ENCODE results near the gene JMJD6. TPM values are rescaled to one million over a fixed set of nuclear protein-coding genes. Genes with fewer than 3 reads are reported as not detected.
"Not testable (repeated sequence)": the region's sequence is repeated elsewhere in the genome, so short reads cannot be mapped to it uniquely, and the experiment has no call there.

The JMJD6 gene
- total RNA-seq = 10 to 100 TPM; 74.3 to 97.1 TPM

DNA sequence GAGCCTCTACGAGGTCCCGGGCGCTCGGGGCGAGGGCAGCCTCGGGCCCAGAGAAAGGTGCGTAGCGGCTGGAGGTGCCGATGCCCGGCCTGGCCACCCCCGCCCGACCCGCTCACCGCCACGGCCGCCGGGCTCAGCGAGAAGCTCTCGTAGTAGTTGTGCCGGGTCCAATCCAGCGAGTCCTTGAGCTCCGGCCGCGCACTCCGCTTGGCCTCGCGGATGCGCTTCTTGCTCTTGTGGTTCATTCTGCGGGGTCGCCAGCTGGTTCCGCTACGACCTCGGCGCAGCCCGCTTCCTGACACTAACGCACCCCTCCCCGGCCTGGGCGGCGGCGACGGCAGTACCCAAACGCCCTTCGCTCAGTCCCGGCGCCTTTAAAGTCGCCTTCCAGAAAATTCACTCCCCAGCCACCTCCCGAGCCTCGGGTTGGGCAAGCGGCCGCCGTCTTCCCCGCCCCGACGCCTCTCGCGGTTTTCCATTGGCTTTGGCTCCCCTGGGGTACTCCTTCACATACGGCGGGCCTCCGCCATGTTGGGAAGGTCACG lies at the start of gene JMJD6:
Gene JMJD6, minus strand, starts transcription at position 376 of the 545 bp plus-strand sequence. Its CDS starts 131 bp downstream, at position 245.
- H3K27me3 Mint-ChIP-seq = no peaks in the 10 kb centered on the region
- ATAC-seq = peak; percentile 89 to 92
- H3K9me3 Mint-ChIP-seq = no peaks in the 10 kb centered on the region
- DNase-seq (ENCODE audit: low spot score) = peak; percentile 97
- H3K4me3 Mint-ChIP-seq = peak within 1 kb of the TSS; percentile 96
- peaks cover 17% of the 10 kb centered on the region for H3K36me3 Mint-ChIP-seq
- H3K4me1 Mint-ChIP-seq (ENCODE audit: low read depth in 2 of 2) = peaks cover 27 to 33% of the 10 kb centered on the region in 2 donors
- peak within 1 kb of the TSS; percentile 89 to 91 for H3K27ac Mint-ChIP-seq

DNA sequence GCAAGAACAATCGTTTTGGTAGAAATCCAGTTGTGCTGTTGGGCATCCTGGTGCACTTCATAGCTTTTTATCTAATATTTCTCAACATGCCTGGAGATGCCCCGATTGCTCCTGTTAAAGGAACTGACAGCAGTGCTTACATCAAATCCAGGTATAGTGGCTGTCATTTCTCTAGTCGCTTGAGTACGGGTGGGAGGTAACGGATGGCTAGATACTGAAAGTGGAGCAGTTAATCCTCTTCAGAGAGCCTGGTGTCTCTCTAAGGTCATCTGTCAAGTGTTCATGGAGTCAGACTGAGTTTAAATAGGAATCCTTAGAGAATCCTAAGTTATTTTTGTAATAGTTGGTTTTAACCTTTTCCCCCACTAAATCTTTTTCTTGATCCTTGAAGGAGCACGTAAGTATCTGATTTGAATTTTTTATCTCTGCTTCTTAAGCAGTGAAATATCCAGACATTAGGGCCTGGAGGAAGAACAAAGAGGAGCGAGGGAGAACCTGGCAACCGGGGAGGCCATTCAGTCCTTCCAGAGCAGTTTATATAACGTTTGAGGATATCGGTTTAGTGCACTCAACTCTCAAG lies 48.7 kb upstream of the JMJD6 start:
- Mint-ChIP-seq H3K9me3 (no peaks in the 10 kb centered on the region), H3K4me1 (ENCODE audit: low read depth in 2 of 2) (peaks cover 12 to 16% of the 10 kb centered on the region in 2 donors), H3K27me3 (no peaks in the 10 kb centered on the region), H3K4me3 (no peak overlapping the region), H3K27ac (no peak overlapping the region), H3K36me3 (peaks cover 20% of the 10 kb centered on the region)
- ATAC-seq (no peak), DNase-seq (ENCODE audit: low spot score) (no peak)

DNA sequence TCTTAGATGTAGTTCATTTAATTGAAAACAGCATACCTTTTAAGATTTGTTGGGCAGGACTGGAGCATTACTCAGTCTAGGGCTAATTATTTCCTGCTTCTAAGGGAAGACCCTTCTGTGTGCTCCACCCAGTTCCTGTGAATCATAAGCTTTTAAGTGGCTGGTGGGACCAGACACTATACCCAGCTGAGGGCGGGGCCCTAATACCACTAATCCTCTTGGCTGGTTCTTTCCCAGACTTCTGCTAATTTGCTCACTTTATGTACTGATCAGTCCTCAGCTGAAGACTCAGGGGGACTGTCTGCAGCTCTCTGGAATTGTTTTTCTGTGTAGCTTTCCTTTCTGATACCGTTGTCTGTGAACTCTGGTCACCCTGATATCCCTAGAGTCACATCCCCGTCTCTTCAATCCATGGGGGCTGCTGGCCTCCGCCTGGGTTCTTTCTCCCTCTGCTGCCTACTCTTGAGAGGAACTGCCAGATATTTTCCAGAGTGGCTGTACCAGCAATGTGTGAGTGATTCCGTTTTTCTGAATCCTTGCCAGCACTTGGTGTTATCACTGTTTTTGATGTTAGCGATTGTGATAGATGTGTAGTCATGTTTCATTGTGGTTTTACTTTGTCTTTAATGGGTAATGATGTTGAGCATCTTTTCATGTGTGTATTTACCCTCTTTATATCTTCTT lies 46.6 kb upstream of the JMJD6 start:
- Mint-ChIP-seq H3K4me3 (peak overlapping the region; percentile 89), H3K9me3 (no peaks in the 10 kb centered on the region), H3K36me3 (peaks cover 24% of the 10 kb centered on the region), H3K27me3 (no peaks in the 10 kb centered on the region), H3K27ac (peak overlapping the region; percentile 57 to 83), H3K4me1 (ENCODE audit: low read depth in 2 of 2) (peaks cover 12 to 16% of the 10 kb centered on the region in 2 donors)
- DNase-seq (ENCODE audit: low spot score) (no peak), ATAC-seq (peak; percentile 77 to 99)

DNA sequence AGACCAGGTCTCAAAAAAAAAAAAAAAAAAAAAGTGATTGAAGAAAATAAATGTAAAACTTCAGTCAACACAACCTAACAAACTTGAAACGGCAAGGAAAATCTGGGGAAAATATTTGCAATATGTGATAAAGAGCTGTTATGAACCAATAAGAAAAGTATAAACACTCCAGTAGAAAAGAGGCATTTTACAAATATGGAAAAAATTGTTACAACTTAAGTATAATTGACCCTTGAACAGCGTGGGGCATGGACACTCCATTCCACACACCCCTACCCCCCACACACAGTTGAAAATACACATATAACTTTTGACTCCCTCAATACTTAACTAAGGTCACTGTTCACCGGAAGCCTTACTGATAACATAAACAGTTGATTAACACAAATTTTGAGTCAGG lies 32.2 kb upstream of the JMJD6 start:
- no peak for DNase-seq (ENCODE audit: low spot score)
- H3K4me3 Mint-ChIP-seq = no peak overlapping the region
- H3K27ac Mint-ChIP-seq = no peak overlapping the region
- H3K9me3 Mint-ChIP-seq = no peaks in the 10 kb centered on the region
- H3K4me1 Mint-ChIP-seq (ENCODE audit: low read depth in 2 of 2) = peaks cover 3 to 4% of the 10 kb centered on the region in 2 donors
- H3K27me3 Mint-ChIP-seq = no peaks in the 10 kb centered on the region
- no peak for ATAC-seq
- H3K36me3 Mint-ChIP-seq = peaks cover 6% of the 10 kb centered on the region

DNA sequence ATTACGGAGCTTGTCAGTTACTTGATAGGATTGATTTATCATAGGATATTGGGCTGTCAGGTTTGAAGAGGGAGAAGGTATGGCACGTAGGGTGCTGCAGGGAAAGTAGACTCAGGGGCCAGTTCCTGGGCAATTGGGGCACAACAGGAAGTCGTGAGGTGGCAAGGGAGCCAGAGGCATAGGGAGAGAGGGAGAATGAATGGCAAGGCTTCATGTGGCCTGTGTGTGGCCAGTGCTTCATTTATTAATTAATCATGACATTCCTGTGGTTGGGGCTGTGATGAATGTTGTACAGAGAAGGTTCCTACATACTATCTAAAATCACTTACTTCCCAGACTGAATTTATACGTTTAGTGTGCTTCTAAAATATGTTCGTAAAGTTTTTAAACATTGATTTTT lies 30.9 kb upstream of the JMJD6 start:
- no peaks in the 10 kb centered on the region for H3K9me3 Mint-ChIP-seq
- peak overlapping the region in 1 of 2 donors; percentile 5 for H3K27ac Mint-ChIP-seq
- H3K4me1 Mint-ChIP-seq (ENCODE audit: low read depth in 2 of 2) = peaks cover 12 to 13% of the 10 kb centered on the region in 2 donors
- ATAC-seq = no peak
- H3K4me3 Mint-ChIP-seq = no peak overlapping the region
- peaks cover 6% of the 10 kb centered on the region for H3K36me3 Mint-ChIP-seq
- DNase-seq (ENCODE audit: low spot score) = no peak
- H3K27me3 Mint-ChIP-seq = no peaks in the 10 kb centered on the region

DNA sequence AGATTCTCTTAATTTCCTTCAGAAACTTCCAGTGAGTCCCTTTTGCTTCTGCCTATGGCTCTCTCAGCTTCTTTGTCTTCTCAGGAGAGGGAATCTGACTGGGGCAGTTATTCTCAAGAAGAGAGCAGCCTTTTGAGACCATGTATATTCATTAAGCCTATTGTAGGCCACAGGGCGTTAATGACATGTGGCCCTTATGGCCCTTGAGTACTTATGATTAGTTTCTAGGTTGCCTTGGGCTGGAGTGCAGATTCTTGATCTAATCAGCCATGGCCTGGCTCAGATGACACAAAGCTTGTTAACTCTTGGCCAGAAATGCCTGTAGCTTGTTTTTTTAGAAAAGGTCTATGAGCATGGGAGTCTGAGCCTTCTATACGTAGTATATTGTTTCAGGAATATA lies 28.9 kb upstream of the JMJD6 start:
- H3K27me3 Mint-ChIP-seq = no peaks in the 10 kb centered on the region
- DNase-seq (ENCODE audit: low spot score) = no peak
- no peak for ATAC-seq
- peaks cover 12 to 18% of the 10 kb centered on the region in 2 donors for H3K4me1 Mint-ChIP-seq (ENCODE audit: low read depth in 2 of 2)
- no peak overlapping the region for H3K4me3 Mint-ChIP-seq
- H3K27ac Mint-ChIP-seq = no peak overlapping the region
- no peaks in the 10 kb centered on the region for H3K9me3 Mint-ChIP-seq
- peaks cover 11% of the 10 kb centered on the region for H3K36me3 Mint-ChIP-seq

DNA sequence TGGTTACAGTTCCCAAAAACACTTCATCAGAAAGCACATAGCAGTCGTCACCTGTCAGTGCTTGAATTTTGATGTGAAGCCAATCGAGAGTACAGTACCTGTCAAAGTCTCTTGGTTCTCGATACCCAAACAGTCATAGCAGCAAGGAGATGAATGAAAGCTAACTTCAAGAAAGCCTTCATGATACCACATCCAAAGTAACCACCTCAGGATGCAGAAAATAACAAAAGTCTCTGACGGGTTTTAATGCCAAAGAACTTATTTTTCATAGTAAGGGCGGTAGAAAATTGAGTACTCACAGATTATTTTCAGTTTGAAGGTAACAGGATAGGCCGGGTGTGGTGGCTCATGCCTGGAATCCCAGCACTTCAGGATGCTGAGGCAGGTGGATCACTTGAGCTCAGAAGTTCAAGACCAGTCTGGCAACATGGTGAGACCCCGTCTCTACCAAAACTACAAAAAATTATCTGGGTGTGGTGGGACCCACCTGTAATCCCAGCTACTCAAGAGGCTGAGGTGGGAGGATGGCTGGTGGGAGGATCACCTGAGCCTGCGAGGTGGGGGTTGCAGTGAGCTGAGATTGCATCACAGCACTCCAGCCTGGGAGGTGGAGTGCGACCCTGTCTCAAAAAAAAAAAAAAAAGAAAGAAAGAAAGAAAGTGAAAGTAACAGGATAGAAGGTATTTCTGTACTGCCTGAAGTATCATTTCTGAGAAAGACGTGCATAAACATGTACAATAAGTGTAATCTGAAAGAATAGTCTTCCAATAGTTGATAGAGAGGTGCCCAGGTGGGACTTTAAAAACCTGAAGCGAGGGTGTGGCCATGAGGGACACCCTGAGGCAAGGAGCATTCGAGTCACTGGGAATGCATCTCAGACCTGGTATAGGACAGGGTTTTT lies 26.9 kb upstream of the JMJD6 start:
- H3K9me3 Mint-ChIP-seq = no peaks in the 10 kb centered on the region
- peak overlapping the region; percentile 87 for H3K4me3 Mint-ChIP-seq
- H3K4me1 Mint-ChIP-seq (ENCODE audit: low read depth in 2 of 2) = peaks cover 12 to 18% of the 10 kb centered on the region in 2 donors
- H3K27me3 Mint-ChIP-seq = no peaks in the 10 kb centered on the region
- DNase-seq (ENCODE audit: low spot score) = no peak
- ATAC-seq = peak; percentile 68 to 69
- peak overlapping the region; percentile 86 to 90 for H3K27ac Mint-ChIP-seq
- H3K36me3 Mint-ChIP-seq = peaks cover 11% of the 10 kb centered on the region

DNA sequence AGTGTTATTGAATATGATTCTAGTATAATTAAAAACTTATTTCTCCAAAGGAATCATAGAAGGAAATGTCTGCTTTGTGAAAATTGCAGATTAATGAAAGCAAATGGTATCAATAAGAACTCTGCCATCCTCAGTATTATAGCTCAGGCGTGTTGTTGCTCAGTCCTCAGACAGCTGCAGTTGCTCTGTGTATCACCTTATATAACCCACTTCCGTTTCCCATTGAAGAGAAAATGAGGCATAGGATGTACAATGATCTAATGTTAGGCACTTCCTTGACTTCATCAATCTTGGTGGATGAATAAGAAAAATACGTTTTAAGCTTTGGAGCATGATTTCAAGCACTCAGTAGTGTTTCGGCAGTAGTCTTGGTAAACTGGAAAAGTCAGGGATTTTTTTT lies 25.6 kb upstream of the JMJD6 start:
- H3K4me3 Mint-ChIP-seq = peak overlapping the region; percentile 63
- ATAC-seq (peak in 1 of 2 donors; percentile 86), DNase-seq (ENCODE audit: low spot score) (no peak)
- H3K36me3 Mint-ChIP-seq = peaks cover 7% of the 10 kb centered on the region
- H3K9me3 Mint-ChIP-seq = no peaks in the 10 kb centered on the region
- no peaks in the 10 kb centered on the region for H3K27me3 Mint-ChIP-seq
- peaks cover 12 to 18% of the 10 kb centered on the region in 2 donors for H3K4me1 Mint-ChIP-seq (ENCODE audit: low read depth in 2 of 2)
- peak overlapping the region; percentile 86 to 90 for H3K27ac Mint-ChIP-seq

DNA sequence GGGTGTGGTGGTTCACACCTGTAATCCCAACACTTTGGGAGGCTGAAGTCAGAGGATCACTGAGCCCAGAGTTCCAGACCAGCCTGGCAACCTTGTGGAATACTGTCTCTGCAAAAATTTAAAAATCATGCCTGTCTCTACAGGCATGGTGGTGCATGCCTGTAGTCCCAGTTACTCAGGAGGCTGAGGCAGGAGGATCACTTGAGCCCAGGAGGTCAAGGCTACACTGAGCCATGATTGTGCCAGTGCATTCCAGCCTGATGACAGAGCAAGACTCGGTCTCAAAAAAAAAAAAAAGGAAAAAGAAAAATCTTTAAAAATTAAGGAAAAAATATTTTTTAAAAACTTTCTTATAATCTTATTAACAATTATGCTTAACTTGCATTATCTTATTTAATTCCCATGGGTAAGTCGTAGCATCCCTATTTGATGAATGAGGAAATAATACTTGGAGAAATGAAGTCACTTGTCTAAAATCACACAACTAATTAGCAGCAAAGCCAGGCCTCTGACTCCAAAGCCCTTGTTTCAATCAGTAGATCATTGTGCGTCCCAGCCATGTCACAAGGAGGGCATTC lies 25.1 kb upstream of the JMJD6 start:
- ATAC-seq = no peak
- no peak overlapping the region for H3K4me3 Mint-ChIP-seq
- DNase-seq (ENCODE audit: low spot score) = no peak
- H3K27ac Mint-ChIP-seq = peak overlapping the region in 1 of 2 donors; percentile 86
- H3K4me1 Mint-ChIP-seq (ENCODE audit: low read depth in 2 of 2) = peaks cover 12 to 18% of the 10 kb centered on the region in 2 donors
- no peaks in the 10 kb centered on the region for H3K27me3 Mint-ChIP-seq
- H3K36me3 Mint-ChIP-seq = peaks cover 5% of the 10 kb centered on the region
- H3K9me3 Mint-ChIP-seq = no peaks in the 10 kb centered on the region

DNA sequence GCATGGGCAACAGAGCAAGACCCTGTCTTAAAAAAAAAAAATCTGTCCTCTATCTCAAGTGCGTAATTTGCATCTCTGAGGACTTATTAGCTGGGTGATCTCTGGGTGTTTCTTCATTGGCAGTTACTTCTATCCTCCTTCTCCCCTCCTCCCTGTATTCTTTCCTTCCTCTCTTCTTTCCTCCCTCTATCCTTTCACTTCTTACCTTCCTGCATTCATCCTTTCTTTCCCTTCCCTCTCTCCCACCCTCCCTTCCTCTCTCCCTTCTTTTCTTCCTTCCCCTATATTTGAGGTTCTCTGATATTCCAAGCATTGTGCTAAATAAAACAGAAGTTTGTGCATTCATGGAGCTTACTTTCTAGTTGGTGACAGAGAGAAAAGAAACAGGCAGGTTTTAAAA lies 22.3 kb upstream of the JMJD6 start:
- Mint-ChIP-seq H3K4me1 (ENCODE audit: low read depth in 2 of 2) (peaks cover 8 to 25% of the 10 kb centered on the region in 2 donors), H3K27me3 (no peaks in the 10 kb centered on the region), H3K4me3 (no peak overlapping the region), H3K36me3 (peaks cover 16% of the 10 kb centered on the region), H3K9me3 (no peaks in the 10 kb centered on the region), H3K27ac (no peak overlapping the region)
- no peak for DNase-seq (ENCODE audit: low spot score)
- no peak for ATAC-seq

DNA sequence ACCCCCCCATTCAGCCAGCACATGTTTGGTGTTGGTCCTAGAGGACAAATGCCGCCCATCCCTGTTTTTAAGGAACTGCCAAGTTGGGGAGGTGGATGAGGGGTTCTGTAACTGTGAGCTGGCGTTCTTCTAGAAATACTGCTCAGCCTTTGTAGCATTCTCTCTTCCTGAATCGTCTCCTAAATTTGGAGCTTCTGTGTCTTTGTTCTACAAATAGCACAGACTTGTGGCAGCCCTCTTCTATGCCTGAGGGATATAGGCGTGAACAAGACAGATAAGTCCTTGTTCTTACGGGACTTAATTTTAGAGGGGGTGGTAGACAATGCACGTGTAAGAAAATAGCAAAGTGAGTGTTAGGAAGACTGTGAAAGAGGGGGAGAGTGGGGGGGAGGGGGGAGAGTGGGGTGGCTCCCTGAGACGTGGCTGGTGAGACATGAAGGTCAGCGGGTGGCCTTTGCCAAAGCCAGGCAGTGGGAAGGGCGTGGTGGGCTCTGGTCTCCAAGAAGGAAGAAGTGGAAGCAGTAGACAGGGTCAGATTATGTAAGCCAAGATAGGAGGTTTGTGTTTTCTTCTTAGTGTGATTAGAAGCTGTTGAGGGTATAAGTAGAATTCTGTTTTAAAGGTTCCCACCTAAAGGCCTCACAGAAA lies 21.4 kb upstream of the JMJD6 start:
- Mint-ChIP-seq H3K4me3 (no peak overlapping the region), H3K27me3 (no peaks in the 10 kb centered on the region), H3K4me1 (ENCODE audit: low read depth in 2 of 2) (peaks cover under 1 to 17% of the 10 kb centered on the region in 2 donors), H3K9me3 (no peaks in the 10 kb centered on the region), H3K36me3 (peaks cover 16% of the 10 kb centered on the region), H3K27ac (no peak overlapping the region)
- ATAC-seq (no peak), DNase-seq (ENCODE audit: low spot score) (no peak)

DNA sequence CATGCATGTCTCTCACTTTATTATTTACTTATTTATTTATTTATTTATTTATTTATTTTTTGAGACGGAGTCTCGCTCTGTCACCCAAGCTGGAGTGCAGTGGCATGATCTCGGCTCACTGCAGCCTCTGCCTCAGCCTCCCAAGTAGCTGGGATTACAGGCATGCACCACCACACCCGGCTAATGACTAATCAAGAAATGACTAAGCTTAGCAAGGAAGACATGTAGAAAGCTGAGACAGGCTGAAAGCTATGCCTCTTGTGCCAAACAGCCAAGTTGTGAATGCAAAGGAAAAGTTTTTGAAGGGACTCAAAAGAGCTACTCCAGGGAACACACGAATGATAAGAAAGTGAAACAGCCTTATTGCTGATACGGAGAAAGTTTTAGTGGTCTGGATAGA lies 19.4 kb upstream of the JMJD6 start:
- not testable (repeated sequence) for H3K4me3 Mint-ChIP-seq; ATAC-seq; DNase-seq (ENCODE audit: low spot score); H3K27me3 Mint-ChIP-seq; H3K27ac Mint-ChIP-seq; H3K9me3 Mint-ChIP-seq
- Mint-ChIP-seq H3K4me1 (ENCODE audit: low read depth in 2 of 2) (peaks cover 0 to 13% of the 10 kb centered on the region in 2 donors), H3K36me3 (peaks cover 16% of the 10 kb centered on the region)

DNA sequence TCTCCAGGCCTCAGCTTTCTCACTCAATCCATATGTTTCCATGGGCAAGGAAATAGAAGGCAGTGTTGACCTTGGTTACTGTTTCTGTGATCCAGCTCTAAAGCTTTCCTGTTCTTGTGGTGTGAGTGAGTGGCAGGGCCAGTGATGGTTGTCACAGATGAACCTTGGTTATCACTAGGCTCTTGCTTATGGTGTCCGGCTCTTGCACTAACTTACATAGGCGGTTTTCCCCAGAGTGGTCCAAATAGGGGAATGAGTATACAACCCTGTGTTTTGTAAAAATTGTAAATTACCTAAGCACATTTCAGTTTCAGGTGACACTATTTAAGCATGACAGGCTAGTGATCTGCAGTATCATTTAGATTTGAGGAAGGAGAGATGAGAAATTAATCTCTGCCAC lies 18.3 kb upstream of the JMJD6 start:
- Mint-ChIP-seq H3K27me3 (no peaks in the 10 kb centered on the region), H3K4me1 (ENCODE audit: low read depth in 2 of 2) (peaks cover under 1 to 14% of the 10 kb centered on the region in 2 donors), H3K27ac (no peak overlapping the region), H3K9me3 (no peaks in the 10 kb centered on the region), H3K36me3 (peaks cover 16% of the 10 kb centered on the region), H3K4me3 (no peak overlapping the region)
- no peak for DNase-seq (ENCODE audit: low spot score)
- ATAC-seq = no peak
